ENCODE data around the gene FRMD4A.
"Not testable (repeated sequence)": the region's sequence is repeated elsewhere in the genome, so short reads cannot be mapped to it uniquely, and the experiment has no call there.

FRMD4A gene

DNA sequence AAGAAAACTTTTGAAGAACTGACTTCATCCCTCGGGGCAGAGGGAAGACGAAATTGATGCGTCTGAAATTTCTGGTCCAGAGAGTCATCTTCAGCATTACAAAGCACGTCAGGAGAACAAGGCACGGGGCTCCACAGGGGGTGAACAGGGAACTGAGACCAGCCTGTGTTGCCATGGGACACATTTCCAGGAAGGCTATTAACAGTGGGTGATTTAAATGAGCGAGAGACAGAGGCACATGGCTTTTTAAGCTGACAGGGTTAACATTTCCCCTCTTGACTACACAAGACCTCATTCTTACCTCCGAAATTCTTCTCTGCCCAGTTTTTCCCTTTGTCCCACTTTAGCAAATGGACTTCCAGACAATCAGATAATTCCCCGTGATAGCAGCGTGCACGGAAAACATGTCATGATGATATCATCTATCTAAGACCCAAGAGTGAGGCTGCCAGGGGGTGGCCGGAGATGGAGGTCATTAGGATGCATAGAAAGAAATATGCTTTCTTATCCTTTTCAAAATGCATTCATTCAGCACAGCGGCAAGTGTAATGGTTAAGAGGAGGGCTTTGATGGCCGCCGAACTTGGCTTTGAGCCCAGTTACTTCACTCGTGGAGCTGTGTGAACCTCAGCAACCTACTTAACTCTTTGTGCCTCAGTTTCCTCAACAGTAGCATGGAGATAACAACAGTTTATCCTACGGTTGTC, 496.0 kb downstream of the FRMD4A start:
- no peak for DNase-seq

DNA sequence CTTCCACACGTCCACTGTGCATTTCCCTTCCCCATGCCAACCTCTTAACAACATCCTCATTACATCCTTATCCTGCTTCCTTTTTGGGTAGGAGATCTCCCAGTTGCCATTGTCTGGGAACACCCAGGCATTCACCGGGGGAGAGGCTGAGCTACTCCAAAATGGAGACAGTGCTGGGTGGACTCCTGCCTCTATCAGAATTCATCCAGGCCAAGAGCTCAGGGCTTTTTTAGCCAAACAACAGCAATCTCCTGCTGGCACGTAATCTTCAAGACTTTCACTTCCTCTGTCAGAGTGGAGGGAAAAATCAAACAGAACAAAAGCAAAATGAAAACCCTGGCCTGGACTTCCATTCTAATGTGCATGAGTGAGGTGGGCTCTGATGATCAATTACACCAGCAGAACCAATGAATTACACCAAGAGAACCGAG, 499.0 kb downstream of the FRMD4A start:
- DNase-seq: no peak

DNA sequence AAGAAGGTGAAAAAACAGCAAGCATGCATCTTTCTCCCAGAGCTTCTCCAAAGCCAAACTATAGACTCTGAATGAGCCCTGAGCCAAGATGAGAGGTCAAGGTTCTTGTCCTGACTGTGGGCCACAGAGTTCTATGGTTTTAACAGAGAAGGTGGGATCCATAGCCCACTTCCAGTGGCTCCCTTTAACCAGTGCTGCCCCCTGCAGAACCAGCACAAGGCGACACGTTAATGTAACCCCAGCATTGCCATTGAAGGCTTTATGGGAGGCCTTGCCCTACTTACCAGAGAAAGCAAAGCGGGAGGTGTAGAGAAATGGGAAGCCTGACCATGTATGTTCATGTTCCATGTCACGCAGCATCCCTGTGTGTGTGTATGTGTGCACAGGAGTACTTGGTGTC, 500.3 kb downstream of the FRMD4A start:
- no peak for DNase-seq

DNA sequence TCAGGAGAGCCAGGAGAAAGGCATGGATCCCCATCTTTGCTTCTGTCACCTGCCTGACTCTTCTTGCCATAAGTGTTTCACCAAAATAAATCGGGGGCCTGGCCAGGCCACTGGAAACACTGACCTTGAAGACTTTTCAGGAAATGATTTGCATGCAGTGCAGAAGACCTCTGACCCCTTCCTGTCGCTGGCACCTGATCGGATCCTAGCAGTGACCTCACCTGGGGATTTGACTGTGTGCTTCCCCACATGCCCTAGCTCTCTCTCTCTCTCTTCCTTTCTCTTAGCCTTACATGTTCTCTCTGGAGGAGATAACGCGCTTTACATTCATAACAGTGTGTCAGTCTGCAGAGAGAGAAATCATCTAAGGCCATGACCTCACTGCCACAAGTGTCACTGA, 500.9 kb downstream of the FRMD4A start:
- no peak for DNase-seq

DNA sequence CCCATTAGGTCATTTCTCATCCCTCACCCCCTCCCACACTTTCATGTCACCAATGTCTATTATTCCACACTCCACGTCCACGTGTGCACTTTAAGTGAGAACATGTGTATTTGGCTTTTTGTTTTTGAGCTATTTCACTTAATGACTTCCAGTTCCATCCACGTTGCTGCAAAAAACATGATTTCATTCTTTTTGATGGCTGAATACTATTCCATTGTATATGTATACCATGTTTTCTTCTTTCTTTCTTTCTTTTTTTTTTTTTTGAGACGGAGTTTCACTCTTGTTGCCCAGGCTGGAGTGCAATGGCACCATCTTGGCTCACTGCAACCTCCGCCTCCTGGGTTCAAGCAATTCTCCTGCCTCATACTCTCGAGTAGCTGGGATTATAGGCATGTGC, 502.4 kb downstream of the FRMD4A start:
- DNase-seq: not testable (repeated sequence)

DNA sequence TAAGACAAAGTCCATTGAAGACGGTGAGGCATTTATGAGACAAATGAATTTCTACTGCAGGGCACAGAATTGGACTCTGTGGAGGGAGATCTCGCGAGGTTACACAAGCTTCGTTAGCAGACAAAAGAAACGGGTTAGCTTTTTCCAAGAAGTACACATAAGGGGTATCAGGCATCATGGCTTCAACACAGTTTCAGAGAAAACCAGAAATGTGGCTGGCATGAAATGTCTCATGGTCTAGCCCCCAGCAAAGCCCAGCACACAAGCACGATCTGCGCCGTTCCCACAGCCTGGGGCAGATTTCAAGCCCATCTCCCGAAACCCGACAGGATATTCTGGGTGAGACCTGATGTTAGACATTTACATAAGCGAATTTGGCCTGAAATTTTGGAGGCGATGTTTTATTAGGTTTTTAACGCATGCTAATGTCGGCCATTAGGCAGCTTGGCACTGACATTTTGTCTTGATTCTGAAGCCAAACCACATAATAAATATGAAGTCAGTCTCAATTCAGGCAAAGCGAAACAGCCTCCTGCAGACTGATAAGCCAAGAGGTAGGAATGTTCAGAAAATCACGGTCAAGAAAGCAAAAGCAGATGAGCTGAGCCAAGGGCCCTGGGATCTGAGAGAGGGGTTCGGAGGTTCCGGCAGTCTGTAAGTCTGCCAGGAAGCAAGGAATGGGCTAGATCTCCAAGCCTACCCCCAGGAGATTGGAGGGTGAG, 503.5 kb downstream of the FRMD4A start:
- no peak for DNase-seq

DNA sequence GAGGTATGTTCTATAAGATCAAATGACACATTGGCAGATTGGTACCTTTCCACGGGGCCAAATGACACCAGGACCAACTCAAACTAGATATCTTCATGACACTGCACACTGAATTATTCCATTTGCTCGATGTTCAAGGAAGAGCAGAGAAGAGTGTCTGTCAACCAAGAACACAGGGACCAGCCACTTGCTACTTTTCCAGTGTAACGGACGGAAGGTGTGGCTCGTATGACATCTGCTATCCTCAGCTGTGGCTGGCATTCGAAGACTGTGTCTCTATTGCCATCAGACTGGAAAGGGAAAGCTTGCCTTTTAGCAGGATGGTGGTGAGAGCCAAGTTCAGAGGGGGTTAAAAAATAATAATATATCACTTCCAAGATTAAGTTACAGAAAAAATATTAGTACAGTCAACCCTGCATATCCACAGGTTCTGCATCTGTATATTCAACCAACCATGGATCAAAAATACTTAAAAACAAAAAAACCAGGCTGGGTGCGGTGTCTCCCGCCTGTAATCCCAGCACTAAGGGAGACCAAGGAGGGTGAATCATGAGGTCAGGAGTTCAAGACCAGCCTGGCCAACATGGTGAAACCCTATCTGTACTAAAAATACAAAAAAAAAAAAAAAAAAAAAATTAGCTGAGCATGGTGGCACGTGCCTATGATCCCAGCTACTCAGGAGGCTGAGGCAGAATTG, 506.9 kb downstream of the FRMD4A start:
- no peak for DNase-seq

DNA sequence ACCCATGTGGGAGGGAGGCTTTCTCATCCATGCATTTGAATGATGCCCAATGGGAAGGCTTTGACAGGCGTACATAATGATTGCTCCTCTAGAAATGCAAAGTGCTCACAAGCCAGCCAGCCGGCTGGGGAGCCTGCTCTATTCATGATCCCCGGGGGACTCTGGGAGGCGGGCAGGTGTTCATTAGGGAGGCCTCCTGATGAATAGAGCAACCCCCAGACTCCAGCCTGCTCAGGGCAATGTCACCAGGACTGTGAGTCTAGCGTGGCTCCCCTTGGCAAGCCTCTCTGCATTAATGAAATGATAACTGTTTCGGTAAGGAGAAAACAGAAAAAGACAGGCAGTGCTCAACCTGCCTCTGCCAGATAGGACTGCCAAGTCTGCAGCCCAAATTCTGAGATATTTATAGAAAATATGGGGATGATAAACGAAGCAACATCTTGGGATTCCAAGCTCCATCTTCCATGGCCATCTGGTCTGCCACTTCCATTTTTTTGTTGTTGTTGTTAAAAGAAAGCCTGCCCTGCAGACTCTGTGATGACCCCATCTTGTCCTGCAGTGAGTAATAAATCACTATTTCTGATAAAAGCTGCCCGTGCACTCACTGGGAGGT, 507.5 kb downstream of the FRMD4A start:
- peak in 1 of 2 donors; percentile 33 for DNase-seq

DNA sequence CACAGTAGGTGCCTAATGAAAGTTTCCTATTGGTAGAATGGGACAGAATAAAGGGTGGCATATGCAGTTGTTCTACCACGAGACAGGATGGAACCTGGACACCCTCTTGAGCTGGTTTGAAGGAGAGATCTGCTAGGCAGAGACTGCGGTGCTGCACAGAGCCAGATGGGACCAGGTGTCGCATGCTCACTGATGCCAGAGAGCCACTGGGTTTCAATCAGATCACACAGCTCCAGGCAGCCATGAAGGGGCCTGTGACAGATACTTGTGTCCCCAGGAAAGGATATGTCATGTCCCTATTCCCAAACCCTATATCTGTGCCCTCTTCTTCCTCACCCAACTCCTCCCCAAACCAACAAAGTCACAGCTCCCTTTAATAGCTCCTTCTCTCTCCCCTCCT, 508.2 kb downstream of the FRMD4A start:
- DNase-seq: no peak

- no peak for DNase-seq
Observed at GRCh38 chr10:13820964-13821337, 509.8 kb downstream of the FRMD4A start.

- DNase-seq: no peak
Observed at GRCh38 chr10:13820119-13820963, 510.4 kb downstream of the FRMD4A start.

GRCh38 chr10:13816195-13816925, 514.4 kb downstream of the FRMD4A start:
- peak; percentile 59 to 66 for DNase-seq

GRCh38 chr10:13815756-13816155, 515.0 kb downstream of the FRMD4A start:
- no peak for DNase-seq

- no peak for DNase-seq
Observed at GRCh38 chr10:13813550-13813949, 517.2 kb downstream of the FRMD4A start.

- no peak for DNase-seq
Observed at GRCh38 chr10:13812804-13813203, 517.9 kb downstream of the FRMD4A start.

DNA sequence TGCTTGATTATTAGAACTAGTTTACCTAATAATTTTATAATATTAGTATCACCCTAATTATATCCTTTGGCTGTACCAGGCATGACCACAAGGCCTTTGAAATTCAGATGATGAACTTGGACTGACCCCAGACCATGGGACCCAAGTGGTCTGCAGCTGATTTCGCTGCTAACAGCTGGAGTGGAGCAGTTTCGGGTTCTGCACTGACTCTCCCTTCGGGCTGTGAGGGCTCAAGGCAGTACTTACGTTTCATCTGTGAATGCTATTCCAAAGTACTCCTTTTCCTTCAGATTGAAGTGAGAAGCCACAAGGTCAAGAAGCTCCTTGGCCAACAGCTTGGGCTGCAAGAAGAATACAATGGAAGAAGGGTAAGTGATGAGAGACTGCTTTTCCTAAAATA, 520.2 kb downstream of the FRMD4A start:
- DNase-seq: no peak

GRCh38 chr10:13809427-13809826, 521.3 kb downstream of the FRMD4A start:
- DNase-seq: no peak

GRCh38 chr10:13808556-13809391, 522.0 kb downstream of the FRMD4A start:
- no peak for DNase-seq

GRCh38 chr10:13806419-13806818, 524.3 kb downstream of the FRMD4A start:
- DNase-seq: no peak
